Epidermal melanocyte (primary cell): ENCODE measurements around the gene DOCK11.
A peak's percentile ranks its signal among the peaks of the same experiment; 100 is the strongest.
"Not testable (repeated sequence)": the region's sequence is repeated elsewhere in the genome, so short reads cannot be mapped to it uniquely, and the experiment has no call there.

Experiments
- DNase-seq: peaks from one replicate; pipeline ENCODE4 v3.0.0; 2011; ENCODE audit warnings: low spot score; ENCODE audit not compliant: insufficient read length

Gene DOCK11

GRCh38 chrX:118495061-118495921 lies at the start of gene DOCK11:
Gene DOCK11, plus strand, starts transcription at chrX:118495815. Its CDS starts 157 bp downstream, at chrX:118495972.
- peak; percentile 18 for DNase-seq

- no peak for DNase-seq
Measured at GRCh38 chrX:118448273-118448783, 47.3 kb upstream of the DOCK11 start.

GRCh38 chrX:118455013-118455412 lies 40.6 kb upstream of the DOCK11 start:
- DNase-seq, result no peak

- peak; percentile 17 for DNase-seq
Measured at GRCh38 chrX:118459494-118459893, 36.1 kb upstream of the DOCK11 start.

- DNase-seq, result no peak
Measured at GRCh38 chrX:118464501-118464900, 31.1 kb upstream of the DOCK11 start.

GRCh38 chrX:118468122-118468521 lies 27.5 kb upstream of the DOCK11 start:
- DNase-seq, result no peak

GRCh38 chrX:118470721-118471347 lies 24.8 kb upstream of the DOCK11 start:
- not testable (repeated sequence) for DNase-seq

GRCh38 chrX:118474586-118474985 lies 21.0 kb upstream of the DOCK11 start:
- DNase-seq, result no peak

- no peak for DNase-seq
Measured at GRCh38 chrX:118475903-118476302, 19.7 kb upstream of the DOCK11 start.

GRCh38 chrX:118480172-118480571 lies 15.4 kb upstream of the DOCK11 start:
- no peak for DNase-seq

GRCh38 chrX:118482384-118482783 lies 13.2 kb upstream of the DOCK11 start:
- not testable (repeated sequence) for DNase-seq

- no peak for DNase-seq
Measured at GRCh38 chrX:118484216-118484903, 11.3 kb upstream of the DOCK11 start.

GRCh38 chrX:118486693-118487092 lies 8.9 kb upstream of the DOCK11 start:
- not testable (repeated sequence) for DNase-seq

- no peak for DNase-seq
Measured at GRCh38 chrX:118493016-118493415, 2.6 kb upstream of the DOCK11 start.

- DNase-seq, result no peak
Measured at GRCh38 chrX:118493653-118494297, 1.8 kb upstream of the DOCK11 start.

GRCh38 chrX:118495958-118496762 lies 545 bp downstream of the DOCK11 start:
- DNase-seq, result no peak

- no peak for DNase-seq
Measured at GRCh38 chrX:118496763-118497079, 1.1 kb downstream of the DOCK11 start.

- DNase-seq, result no peak
Measured at GRCh38 chrX:118497180-118497818, 1.7 kb downstream of the DOCK11 start.

- no peak for DNase-seq
Measured at GRCh38 chrX:118498351-118498750, 2.7 kb downstream of the DOCK11 start.

- DNase-seq, result no peak
Measured at GRCh38 chrX:118498755-118499154, 3.1 kb downstream of the DOCK11 start.
